OCI-LY1 (cell line): ENCODE measurements around the gene FGF4.

ENCODE experiments used
- H2AFZ ChIP-seq: fragments of 200-600 bp; sonication (generic), shearing (Covaris generic); 2 replicates; pipeline ENCODE4 v1.6.0; 2014; ENCODE audit warnings: antibody characterized with exemption, mild to moderate bottlenecking, low read length
- H3F3A ChIP-seq: fragments of 200-600 bp; sonication (generic), shearing (Covaris generic); 2 replicates; pipeline ENCODE4 v1.6.0; 2014; ENCODE audit warnings: mild to moderate bottlenecking, antibody characterized with exemption, low read length, moderate library complexity; ENCODE audit not compliant: insufficient read depth
- H3K27ac ChIP-seq: fragments of 200-600 bp; sonication (generic); 2 replicates; pipeline ENCODE4 v1.5.1; 2014; ENCODE audit warnings: low read length, mixed run types, mild to moderate bottlenecking, low read depth; ENCODE audit not compliant: poor library complexity, severe bottlenecking
- H3K27me3 ChIP-seq: fragments of 200-600 bp; sonication (generic); 2 replicates; pipeline ENCODE4 v1.6.0; 2014; ENCODE audit warnings: antibody characterized with exemption, mild to moderate bottlenecking, low read length, moderate library complexity; ENCODE audit not compliant: insufficient read depth
- H3K36me3 ChIP-seq: fragments of 200-600 bp; sonication (generic); 2 replicates; pipeline ENCODE4 v1.6.1; 2014; ENCODE audit warnings: mild to moderate bottlenecking, antibody characterized with exemption, low read length, moderate library complexity, mixed read lengths; ENCODE audit not compliant: insufficient read depth
- H3K4me1 ChIP-seq: fragments of 200-600 bp; sonication (generic); 2 replicates; pipeline ENCODE4 v1.5.1; 2014; ENCODE audit warnings: mild to moderate bottlenecking, low read length, moderate library complexity; ENCODE audit not compliant: insufficient read depth, severe bottlenecking
- H3K4me2 ChIP-seq: fragments of 200-600 bp; sonication (generic), shearing (Covaris generic); 2 replicates; pipeline ENCODE4 v1.6.1; 2014; ENCODE audit warnings: low read length
- H3K4me3 ChIP-seq: fragments of 200-600 bp; sonication (generic); 2 replicates; pipeline ENCODE4 v1.5.1; 2014; ENCODE audit warnings: low read length, low read depth, mild to moderate bottlenecking, mixed read lengths; ENCODE audit not compliant: poor library complexity, severe bottlenecking
- H3K79me2 ChIP-seq: fragments of 200-600 bp; shearing (Covaris generic); 2 replicates; pipeline ENCODE4 v1.6.1; 2016; ENCODE audit warnings: mixed run types, low read length, mixed read lengths; ENCODE audit not compliant: insufficient read depth
- H3K9ac ChIP-seq: fragments of 200-600 bp; sonication (generic), shearing (Covaris generic); 2 replicates; pipeline ENCODE4 v1.6.1; 2014; ENCODE audit warnings: mild to moderate bottlenecking, low read length, mixed read lengths
- H3K9me2 ChIP-seq: fragments of 200-600 bp; sonication (generic), shearing (Covaris generic); 2 replicates; pipeline ENCODE4 v1.6.1; 2014; ENCODE audit warnings: low read depth, mild to moderate bottlenecking, low read length, mixed read lengths
- H3K9me3 ChIP-seq: fragments of 200-600 bp; shearing (Covaris generic); 2 replicates; pipeline ENCODE4 v1.6.1; 2014; ENCODE audit warnings: low read length, mixed read lengths
- H4K20me1 ChIP-seq: fragments of 200-600 bp; sonication (generic), shearing (Covaris generic); 2 replicates; pipeline ENCODE4 v1.6.0; 2016; ENCODE audit warnings: mild to moderate bottlenecking, low read length; ENCODE audit not compliant: insufficient read depth
- CTCF ChIP-seq: fragments of 200-600 bp; sonication (generic), shearing (Covaris generic); IDR thresholded peaks from 2 replicates; pipeline ENCODE4 v1.5.1; 2017; ENCODE audit warnings: mild to moderate bottlenecking, antibody characterized with exemption, low read length, moderate library complexity, mixed read lengths
- EZH2 ChIP-seq: fragments of 200-600 bp; sonication (generic), shearing (Covaris generic); IDR thresholded peaks from 2 replicates; pipeline ENCODE4 v1.8.0; 2017; ENCODE audit warnings: borderline replicate concordance, mixed run types, mild to moderate bottlenecking, antibody characterized with exemption, low read length, moderate library complexity, mixed read lengths

The FGF4 gene

GRCh38 chr11:69774354-69775162 lies 583 bp downstream of the FGF4 start:
- H3K27ac ChIP-seq: no peak overlapping the region
- H3K4me3 ChIP-seq: no peak overlapping the region
- no peaks in the 10 kb centered on the region for H3K9me3 ChIP-seq
- TF ChIP-seq CTCF: no peak
- TF ChIP-seq EZH2: no peak
- no peaks in the 10 kb centered on the region for H3F3A ChIP-seq
- no peaks in the 10 kb centered on the region for H3K36me3 ChIP-seq
- H2AFZ ChIP-seq: no peak overlapping the region
- H4K20me1 ChIP-seq: no peaks in the 10 kb centered on the region
- H3K4me2 ChIP-seq: no peak overlapping the region
- H3K79me2 ChIP-seq: no peaks in the 10 kb centered on the region
- no peaks in the 10 kb centered on the region for H3K4me1 ChIP-seq
- H3K9me2 ChIP-seq: no peaks in the 10 kb centered on the region
- H3K27me3 ChIP-seq: no peaks in the 10 kb centered on the region
- no peak overlapping the region for H3K9ac ChIP-seq

GRCh38 chr11:69773626-69774353 lies 1.4 kb downstream of the FGF4 start:
- H3K9me3 ChIP-seq: no peaks in the 10 kb centered on the region
- no peaks in the 10 kb centered on the region for H3K9me2 ChIP-seq
- no peak for TF ChIP-seq EZH2
- TF ChIP-seq CTCF: no peak
- H3K27ac ChIP-seq: no peak overlapping the region
- no peak overlapping the region for H3K9ac ChIP-seq
- no peaks in the 10 kb centered on the region for H3K36me3 ChIP-seq
- H3K27me3 ChIP-seq: no peaks in the 10 kb centered on the region
- H3F3A ChIP-seq: no peaks in the 10 kb centered on the region
- no peaks in the 10 kb centered on the region for H3K79me2 ChIP-seq
- H4K20me1 ChIP-seq: no peaks in the 10 kb centered on the region
- H3K4me3 ChIP-seq: no peak overlapping the region
- no peak overlapping the region for H2AFZ ChIP-seq
- H3K4me2 ChIP-seq: no peak overlapping the region
- no peaks in the 10 kb centered on the region for H3K4me1 ChIP-seq

GRCh38 chr11:69771466-69771865 lies 3.7 kb downstream of the FGF4 start:
- no peaks in the 10 kb centered on the region for H3K4me1 ChIP-seq

More at GRCh38 chr11:69771466-69771865, 3.7 kb downstream of the FGF4 start:
- no peaks in the 10 kb centered on the region for H3K9me2 ChIP-seq
- H3K9me3 ChIP-seq: no peaks in the 10 kb centered on the region
- no peak overlapping the region for H3K4me2 ChIP-seq
- H3K4me3 ChIP-seq: no peak overlapping the region
- H3F3A ChIP-seq: no peaks in the 10 kb centered on the region
- no peak for TF ChIP-seq CTCF
- TF ChIP-seq EZH2: no peak
- H3K36me3 ChIP-seq: no peaks in the 10 kb centered on the region
- H2AFZ ChIP-seq: no peak overlapping the region
- H4K20me1 ChIP-seq: no peaks in the 10 kb centered on the region
- H3K27me3 ChIP-seq: no peaks in the 10 kb centered on the region
- no peak overlapping the region for H3K27ac ChIP-seq
- H3K9ac ChIP-seq: no peak overlapping the region
- H3K79me2 ChIP-seq: no peaks in the 10 kb centered on the region
